Keratinocyte (primary cell): ENCODE data around the gene PTX3.

Experiments used
- CTCF ChIP-seq, 3 experiments: IDR thresholded peaks in 1 of 3; conservative IDR thresholded peaks in 1 of 3; optimal IDR thresholded peaks in 1 of 3; 2 replicates in 2 of 3; 3 replicates in 1 of 3; pipeline versions ENCODE3 to v1.5.1; 2011; ENCODE audit warnings: low read length in 3 of 3, mild to moderate bottlenecking in 3 of 3, moderate library complexity in 2 of 3, control low read depth in 1 of 3, inconsistent platforms in 1 of 3; ENCODE audit not compliant: insufficient read depth in 2 of 3; ENCODE audit errors: extremely low read depth in 1 of 3
- EZH2 ChIP-seq: IDR thresholded peaks from one replicate; pipeline ENCODE4 v1.6.1; 2012; ENCODE audit warnings: inconsistent platforms, mild to moderate bottlenecking, low read length, moderate library complexity

GRCh38 chr3:157445857-157446256 lies 9.2 kb downstream of the PTX3 start:
- TF ChIP-seq CTCF (optimal IDR thresholded peaks at IDR 0.05 in 1 of 3, IDR thresholded peaks at IDR 0.05 in 1 of 3, conservative IDR thresholded peaks at IDR 0.05 in 1 of 3; ENCODE audit: extremely low read depth in 1 of 3, insufficient read depth in 2 of 3, low read length in 3 of 3) (no peak), EZH2 (no peak)
